Skeletal muscle satellite cell (primary cell): Measurements from ENCODE around the gene DHRSX.
"Not testable (repeated sequence)": the region's sequence is repeated elsewhere in the genome, so short reads cannot be mapped to it uniquely, and the experiment has no call there.

Experiments used
- H3K27me3 ChIP-seq: 2 replicates; pipeline ENCODE4 v1.7.0; 2013; ENCODE audit warnings: low read length; ENCODE audit not compliant: control insufficient read depth, insufficient read depth
- H3K36me3 ChIP-seq: 2 replicates; pipeline ENCODE4 v1.7.0; 2013; ENCODE audit warnings: mild to moderate bottlenecking, control low read depth, low read length; ENCODE audit not compliant: insufficient read depth
- H3K4me1 ChIP-seq: 2 replicates; pipeline ENCODE4 v1.7.0; 2013; ENCODE audit warnings: low read length; ENCODE audit not compliant: control insufficient read depth, insufficient read depth
- H3K4me2 ChIP-seq: 2 replicates; pipeline ENCODE4 v1.7.0; 2013; ENCODE audit warnings: mild to moderate bottlenecking, low read length
- H3K4me3 ChIP-seq: 2 replicates; pipeline ENCODE4 v1.7.0; 2013; ENCODE audit warnings: low read length
- H3K9ac ChIP-seq: 2 replicates; pipeline ENCODE4 v1.7.0; 2013; ENCODE audit warnings: mild to moderate bottlenecking, low read depth, low read length, moderate library complexity
- H3K9me3 ChIP-seq: replicated peaks from 2 replicates; pipeline ENCODE4 v1.7.0; 2013; ENCODE audit warnings: mild to moderate bottlenecking, control low read depth, low read length

The DHRSX gene

DNA sequence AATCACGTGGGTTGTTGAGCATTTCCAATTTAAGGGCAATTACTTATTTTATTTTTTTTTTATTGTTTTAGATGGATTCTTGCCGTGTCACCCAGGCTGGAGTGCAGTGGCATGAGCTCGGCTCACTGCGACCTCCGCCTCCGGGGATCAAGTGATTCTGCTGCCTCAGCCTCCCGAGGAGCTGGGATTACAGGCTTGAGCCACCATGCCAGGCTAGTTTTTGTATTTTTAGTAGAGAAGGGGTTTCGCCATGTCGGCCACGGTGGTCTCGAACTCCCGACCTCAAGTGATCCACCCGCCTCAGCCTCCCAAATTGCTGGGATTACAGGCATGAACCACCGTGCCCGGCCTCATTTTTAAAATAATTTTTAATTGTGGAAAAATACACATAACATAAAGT is 111.0 kb downstream of the DHRSX start:
- not testable (repeated sequence) for H3K4me2 ChIP-seq, H3K36me3 ChIP-seq, H3K9ac ChIP-seq, H3K27me3 ChIP-seq, H3K4me3 ChIP-seq, H3K9me3 ChIP-seq, H3K4me1 ChIP-seq

DNA sequence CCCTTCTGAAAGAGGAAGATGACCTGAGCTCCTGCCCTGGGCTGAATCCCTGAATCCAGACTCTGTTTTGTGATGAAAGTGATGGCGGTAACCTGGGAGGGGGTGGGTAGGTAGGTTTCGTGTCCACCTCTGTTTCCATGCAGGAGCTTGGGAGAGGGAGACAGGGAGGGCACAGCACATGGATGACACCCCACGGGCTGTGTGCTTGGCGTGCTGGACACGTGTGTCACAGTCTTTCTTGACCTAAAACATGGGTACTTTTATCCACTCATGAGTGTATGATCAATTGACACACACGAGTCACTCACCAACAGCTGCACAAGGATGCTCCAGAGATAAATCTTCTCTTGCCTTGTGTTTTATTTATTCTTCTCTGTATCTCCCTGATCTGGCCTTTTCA is 111.5 kb downstream of the DHRSX start:
- no peak overlapping the region for H3K4me3 ChIP-seq
- H3K4me2 ChIP-seq, result no peak overlapping the region
- no peak overlapping the region for H3K9ac ChIP-seq
- H3K36me3 ChIP-seq, result peaks cover 3% of the 10 kb centered on the region
- H3K27me3 ChIP-seq, result no peaks in the 10 kb centered on the region
- peaks cover 8% of the 10 kb centered on the region for H3K9me3 ChIP-seq
- H3K4me1 ChIP-seq, result no peaks in the 10 kb centered on the region

DNA sequence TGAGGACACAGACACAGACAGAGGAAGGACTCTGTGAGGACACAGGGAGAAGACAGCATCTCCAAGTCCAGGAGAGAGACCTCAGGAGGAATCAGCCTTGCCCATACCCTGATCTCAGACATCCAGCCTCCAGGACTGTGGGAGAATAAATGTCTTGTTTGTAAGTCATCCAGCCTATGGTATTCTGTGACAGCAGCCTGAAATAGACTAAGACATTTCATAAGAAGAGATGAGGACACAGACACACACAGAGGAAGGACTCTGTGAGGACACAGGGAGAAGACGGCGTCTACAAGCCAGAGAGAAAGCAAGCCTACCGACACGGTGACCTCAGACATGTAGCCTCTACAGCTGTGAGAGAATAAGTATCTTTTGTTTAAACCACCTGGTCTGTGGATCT is 112.1 kb downstream of the DHRSX start:
- peaks cover 8% of the 10 kb centered on the region for H3K9me3 ChIP-seq
- H3K4me2 ChIP-seq, result no peak overlapping the region
- H3K9ac ChIP-seq, result no peak overlapping the region
- no peak overlapping the region for H3K4me3 ChIP-seq
- no peaks in the 10 kb centered on the region for H3K27me3 ChIP-seq
- H3K36me3 ChIP-seq, result peaks cover 3% of the 10 kb centered on the region
- no peaks in the 10 kb centered on the region for H3K4me1 ChIP-seq

DNA sequence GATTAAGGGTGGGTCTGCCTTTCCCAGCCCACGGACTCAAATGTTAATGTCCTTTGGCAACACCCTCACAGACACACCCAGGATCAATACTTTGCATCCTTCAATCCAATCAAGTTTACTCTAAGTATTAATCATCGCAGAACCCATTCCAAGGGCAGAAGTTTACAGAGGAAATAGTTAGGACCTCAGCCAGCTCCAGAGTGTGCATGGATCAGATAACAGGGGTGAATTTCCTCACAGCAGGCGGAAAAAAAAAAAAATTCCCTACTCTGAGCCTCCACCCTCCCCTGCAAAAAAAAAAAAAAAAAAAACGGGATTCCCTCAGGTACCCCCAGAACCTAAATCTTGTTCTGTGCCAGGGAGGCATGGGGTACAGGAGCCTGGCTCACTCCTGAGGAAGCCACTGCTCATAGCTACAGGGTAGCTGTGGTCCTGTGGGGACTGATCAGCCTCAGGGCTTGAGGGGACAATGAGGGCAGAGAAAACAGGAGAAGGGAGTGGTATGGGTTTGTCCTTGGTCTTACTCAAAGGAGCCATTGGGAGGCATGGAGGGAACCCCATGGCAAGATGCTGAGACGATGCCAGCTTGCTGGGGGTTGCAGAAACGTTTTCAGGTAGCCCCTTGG is 113.0 kb downstream of the DHRSX start:
- no peaks in the 10 kb centered on the region for H3K27me3 ChIP-seq
- no peak overlapping the region for H3K4me2 ChIP-seq
- H3K9me3 ChIP-seq, result peaks cover 8% of the 10 kb centered on the region
- H3K4me3 ChIP-seq, result no peak overlapping the region
- no peak overlapping the region for H3K9ac ChIP-seq
- H3K4me1 ChIP-seq, result no peaks in the 10 kb centered on the region
- peaks cover 3% of the 10 kb centered on the region for H3K36me3 ChIP-seq

DNA sequence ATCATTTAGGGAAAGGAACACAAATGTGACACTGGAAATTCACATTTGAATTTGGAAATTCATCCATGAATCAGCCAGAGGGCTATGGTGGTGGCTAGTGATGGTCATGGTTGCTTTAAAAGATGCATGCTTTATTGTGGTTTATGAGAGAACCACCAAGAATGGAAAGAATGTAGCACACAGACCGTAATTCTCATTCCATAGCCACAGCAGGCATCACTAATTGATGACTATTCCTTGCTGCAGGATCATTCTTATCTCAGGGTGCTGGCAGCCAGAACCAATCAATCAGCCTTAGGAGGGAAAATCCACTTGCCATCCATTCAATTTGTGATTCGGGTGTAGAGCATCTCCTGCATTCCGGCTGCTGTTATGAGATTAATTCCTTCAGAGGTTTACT is 115.6 kb downstream of the DHRSX start:
- no peak overlapping the region for H3K4me2 ChIP-seq
- peaks cover 8% of the 10 kb centered on the region for H3K9me3 ChIP-seq
- no peaks in the 10 kb centered on the region for H3K27me3 ChIP-seq
- no peak overlapping the region for H3K4me3 ChIP-seq
- no peaks in the 10 kb centered on the region for H3K4me1 ChIP-seq
- H3K36me3 ChIP-seq, result no peaks in the 10 kb centered on the region
- no peak overlapping the region for H3K9ac ChIP-seq

DNA sequence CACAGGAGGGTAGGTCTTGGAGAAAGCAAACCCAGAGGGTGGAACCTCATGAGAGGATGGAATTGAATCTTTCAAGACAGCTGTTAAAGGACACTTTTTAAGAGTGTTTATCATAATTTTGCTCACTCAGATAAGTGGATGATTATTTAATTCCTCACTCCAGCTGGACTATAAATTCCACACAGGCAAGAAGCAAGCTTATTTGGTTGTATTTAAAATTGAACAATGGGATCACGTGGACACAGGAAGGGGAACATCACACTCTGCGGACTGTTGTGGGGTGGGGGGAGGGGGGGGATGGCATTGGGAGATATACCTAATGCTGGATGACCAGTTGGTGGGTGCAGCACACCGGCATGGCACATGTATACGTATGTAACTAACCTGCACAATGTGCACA is 116.3 kb downstream of the DHRSX start:
- Histone ChIP-seq H3K36me3 (no peaks in the 10 kb centered on the region), H3K27me3 (no peaks in the 10 kb centered on the region), H3K9me3 (peaks cover 8% of the 10 kb centered on the region), H3K4me3 (no peak overlapping the region), H3K9ac (no peak overlapping the region), H3K4me1 (no peaks in the 10 kb centered on the region), H3K4me2 (no peak overlapping the region)

DNA sequence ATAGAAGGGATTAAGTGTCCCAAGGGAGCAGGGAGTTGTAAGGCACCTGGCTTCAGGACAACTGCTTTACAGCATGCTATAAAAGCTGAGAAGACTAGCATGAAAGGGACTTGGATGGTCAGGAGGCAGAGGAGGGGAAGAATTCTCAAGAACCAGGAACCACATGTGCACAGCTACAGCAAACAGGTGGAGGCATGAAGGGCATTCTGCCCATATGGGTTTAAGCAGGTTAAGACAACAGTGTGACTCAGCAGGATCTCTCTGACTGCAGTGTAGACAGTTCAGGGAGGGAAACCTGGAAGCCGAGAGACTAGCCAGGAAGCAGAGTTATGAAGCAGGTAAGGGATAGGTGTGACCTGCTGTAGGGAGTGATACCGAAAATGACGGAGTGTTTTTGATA is 117.0 kb downstream of the DHRSX start:
- H3K9ac ChIP-seq, result no peak overlapping the region
- no peaks in the 10 kb centered on the region for H3K36me3 ChIP-seq
- peaks cover 8% of the 10 kb centered on the region for H3K9me3 ChIP-seq
- H3K27me3 ChIP-seq, result no peaks in the 10 kb centered on the region
- H3K4me3 ChIP-seq, result no peak overlapping the region
- H3K4me2 ChIP-seq, result no peak overlapping the region
- no peaks in the 10 kb centered on the region for H3K4me1 ChIP-seq

DNA sequence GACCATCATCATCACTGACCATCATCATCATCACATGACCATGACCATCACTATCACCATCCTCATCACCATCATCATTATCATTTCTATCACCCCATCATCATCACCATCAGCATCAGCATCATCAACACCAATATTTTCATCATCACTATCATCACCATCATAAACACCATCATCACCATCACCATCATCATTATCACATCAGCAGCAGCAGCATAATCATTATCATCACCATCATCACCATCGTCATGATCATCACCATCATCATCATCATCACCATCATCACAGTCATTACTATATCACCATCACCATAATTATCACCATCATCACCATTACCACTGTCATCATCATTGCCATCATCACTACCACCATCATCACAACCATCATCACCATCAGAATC is 117.6 kb downstream of the DHRSX start:
- H3K9me3 ChIP-seq, result peaks cover 8% of the 10 kb centered on the region
- H3K27me3 ChIP-seq, result no peaks in the 10 kb centered on the region
- H3K4me3 ChIP-seq, result no peak overlapping the region
- H3K4me2 ChIP-seq, result no peak overlapping the region
- no peak overlapping the region for H3K9ac ChIP-seq
- no peaks in the 10 kb centered on the region for H3K36me3 ChIP-seq
- no peaks in the 10 kb centered on the region for H3K4me1 ChIP-seq

DNA sequence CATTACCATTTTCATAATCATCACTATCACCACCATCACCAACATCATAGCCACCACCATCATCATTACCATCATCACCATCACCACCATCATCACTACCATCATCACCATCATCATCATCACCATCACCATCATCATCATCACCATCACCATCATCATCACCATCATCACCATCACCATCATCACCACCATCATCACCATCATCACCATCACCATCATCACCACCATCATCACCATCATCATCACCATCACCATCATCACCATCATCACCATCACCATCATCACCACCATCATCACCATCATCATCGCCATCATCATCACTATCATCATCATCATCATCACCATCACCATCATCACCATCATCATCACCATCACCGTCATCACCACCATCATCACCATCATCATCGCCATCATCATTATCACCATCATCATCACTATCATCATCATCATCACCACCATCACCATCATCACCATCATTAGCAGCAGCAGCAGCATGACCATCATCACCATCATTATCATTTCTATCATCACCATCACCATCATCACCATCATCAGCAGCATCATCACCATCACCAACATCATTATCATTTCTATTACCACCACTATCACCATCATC is 118.2 kb downstream of the DHRSX start:
- not testable (repeated sequence) for H3K9me3 ChIP-seq, H3K4me1 ChIP-seq, H3K4me2 ChIP-seq, H3K27me3 ChIP-seq, H3K9ac ChIP-seq, H3K36me3 ChIP-seq, H3K4me3 ChIP-seq

DNA sequence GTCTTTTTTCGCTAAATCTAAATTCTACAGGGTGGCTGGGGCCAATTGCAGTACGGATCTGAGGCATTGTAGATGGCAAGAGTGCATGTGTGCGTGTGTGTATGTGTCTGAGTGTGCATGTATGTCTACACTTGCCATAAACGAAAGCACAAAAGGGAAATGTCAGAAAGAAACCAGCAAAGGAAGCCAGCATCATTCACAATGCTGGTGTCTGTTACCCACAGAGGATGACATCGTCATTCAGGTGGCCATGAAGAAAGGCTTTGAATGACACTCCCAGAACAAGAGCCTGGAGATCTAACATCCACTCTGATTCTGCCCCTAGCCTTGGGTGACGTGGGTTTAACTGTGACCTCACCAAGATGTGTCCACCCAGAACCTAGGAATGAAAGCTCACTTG is 124.6 kb downstream of the DHRSX start:
- Histone ChIP-seq H3K27me3 (no peaks in the 10 kb centered on the region), H3K9me3 (no peaks in the 10 kb centered on the region), H3K4me3 (no peak overlapping the region)

DNA sequence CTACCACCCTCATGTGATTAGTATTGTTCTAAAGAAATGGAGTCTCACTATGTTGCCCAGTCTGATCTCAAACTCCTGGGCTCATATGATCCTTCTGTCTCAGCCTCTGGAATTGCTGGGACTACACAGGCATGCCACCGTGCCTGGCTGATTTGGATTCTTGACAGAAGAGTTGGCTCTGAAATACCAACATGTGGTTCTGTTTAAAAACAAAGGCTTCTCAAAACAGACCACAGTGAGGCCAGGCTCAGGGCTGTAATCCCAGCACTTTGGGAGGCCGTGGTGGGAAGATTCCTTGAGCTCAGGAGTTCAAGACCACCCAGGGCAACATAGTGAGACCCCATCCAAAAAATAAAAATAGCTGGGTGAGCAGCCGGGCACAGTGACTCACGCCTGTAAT is 126.7 kb downstream of the DHRSX start:
- H3K27me3 ChIP-seq, result no peaks in the 10 kb centered on the region

More for the DNA sequence above, 124.6 kb downstream of the DHRSX start:
- no peaks in the 10 kb centered on the region for H3K4me1 ChIP-seq
- no peak overlapping the region for H3K9ac ChIP-seq
- no peaks in the 10 kb centered on the region for H3K36me3 ChIP-seq
- no peak overlapping the region for H3K4me2 ChIP-seq

DNA sequence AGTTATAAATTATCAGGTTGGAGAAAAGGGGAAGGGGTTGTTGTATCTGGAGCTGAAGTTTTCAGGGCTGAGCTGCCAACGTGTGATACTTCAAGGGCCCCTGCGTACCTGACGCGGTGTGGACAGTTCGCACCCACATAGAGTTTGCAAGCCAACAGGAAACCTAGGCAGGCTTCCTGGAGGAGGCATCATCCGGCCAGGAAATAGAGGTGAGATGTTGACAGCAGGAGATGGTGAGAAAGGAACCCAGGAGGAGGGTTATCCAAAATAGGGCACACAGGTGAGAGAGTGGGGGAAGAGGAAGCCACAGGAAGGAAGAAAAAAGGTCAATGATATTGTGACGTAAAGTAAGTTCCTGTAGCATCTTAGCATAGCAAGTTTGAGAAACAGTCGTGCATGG is 127.2 kb downstream of the DHRSX start:
- Histone ChIP-seq H3K4me1 (peaks cover 3% of the 10 kb centered on the region), H3K4me3 (no peak overlapping the region), H3K36me3 (no peaks in the 10 kb centered on the region), H3K4me2 (no peak overlapping the region), H3K9me3 (no peaks in the 10 kb centered on the region), H3K27me3 (no peaks in the 10 kb centered on the region), H3K9ac (no peak overlapping the region)

More for the DNA sequence above, 126.7 kb downstream of the DHRSX start:
- no peak overlapping the region for H3K4me3 ChIP-seq
- no peaks in the 10 kb centered on the region for H3K9me3 ChIP-seq
- H3K4me2 ChIP-seq, result no peak overlapping the region
- no peaks in the 10 kb centered on the region for H3K36me3 ChIP-seq
- no peak overlapping the region for H3K9ac ChIP-seq
- H3K4me1 ChIP-seq, result peaks cover 3% of the 10 kb centered on the region
